HEK293 (cell line): Measurements from ENCODE around the gene SPEG.

Experiments
- CTCF ChIP-seq: fragments of 450-650 bp; formaldehyde crosslinking; IDR thresholded peaks from 2 replicates; pipeline ENCODE4 v1.5.1; 2016; ENCODE audit warnings: missing biosample characterization, missing genetic modification characterization
- REST ChIP-seq: fragments of 450-650 bp; formaldehyde crosslinking; IDR thresholded peaks from 2 replicates; pipeline ENCODE4 v1.5.1; 2016; ENCODE audit warnings: missing biosample characterization, missing genetic modification characterization
- ZBTB26 ChIP-seq: fragments of 450-650 bp; formaldehyde crosslinking; optimal IDR thresholded peaks from 2 replicates; pipeline ENCODE3; 2016; ENCODE audit warnings: missing biosample characterization, mild to moderate bottlenecking, missing genetic modification characterization
- ZNF335 ChIP-seq: fragments of 450-650 bp; formaldehyde crosslinking; conservative IDR thresholded peaks from 2 replicates; pipeline ENCODE4 v1.5.1; 2016; ENCODE audit warnings: missing biosample characterization, missing genetic modification characterization
- ZSCAN30 ChIP-seq: fragments of 450-650 bp; IDR thresholded peaks from 2 replicates; pipeline ENCODE4 v1.5.1; 2018; ENCODE audit warnings: missing biosample characterization, mild to moderate bottlenecking, missing genetic modification characterization, moderate library complexity

- TF ChIP-seq ZBTB26 (tag by site-specific recombination), result no peak
- no peak for TF ChIP-seq CTCF (tag by site-specific recombination)
- no peak for TF ChIP-seq ZSCAN30
- TF ChIP-seq ZNF335 (tag by site-specific recombination), result no peak
- no peak for TF ChIP-seq REST
These were observed 26.4 kb downstream of the SPEG start for GRCh38 chr2:219461047-219461514.
